HepG2 (cell line): ENCODE data around the gene KIAA0319L. TPM values are rescaled to one million over a fixed set of nuclear protein-coding genes. Genes with fewer than 3 reads are reported as not detected.

Experiments used
- EED ChIP-seq: sonication (generic); formaldehyde crosslinking; IDR thresholded peaks from 2 replicates; pipeline ENCODE4 v1.5.0; 2020; ENCODE audit warnings: mild to moderate bottlenecking, missing genetic modification reagents
- IRF9 ChIP-seq: sonication (generic); formaldehyde crosslinking; IDR thresholded peaks from 2 replicates; pipeline ENCODE4 v1.8.0; 2022; ENCODE audit warnings: missing genetic modification reagents, mild to moderate bottlenecking, borderline replicate concordance
- PITX1 ChIP-seq: sonication (generic); formaldehyde crosslinking; IDR thresholded peaks from 2 replicates; pipeline ENCODE4 v1.5.1; 2020; ENCODE audit warnings: mild to moderate bottlenecking, missing genetic modification reagents
- RBFOX2 ChIP-seq: fragments of 200-400 bp; formaldehyde crosslinking; IDR thresholded peaks from 2 replicates; pipeline ENCODE4 v1.6.1; 2017; ENCODE audit warnings: low read depth, mild to moderate bottlenecking, low read length
- SALL1 ChIP-seq: sonication (generic); formaldehyde crosslinking; IDR thresholded peaks from 2 replicates; pipeline ENCODE4 v1.8.0; 2022; ENCODE audit warnings: mild to moderate bottlenecking, missing genetic modification reagents
- TRAFD1 ChIP-seq: sonication (generic); formaldehyde crosslinking; IDR thresholded peaks from 2 replicates; pipeline ENCODE4 v1.5.1; 2020; ENCODE audit warnings: missing genetic modification reagents, mild to moderate bottlenecking, borderline replicate concordance
- ZBTB7B ChIP-seq: sonication (generic); formaldehyde crosslinking; IDR thresholded peaks from 2 replicates; pipeline ENCODE4 v1.4.0; 2020; ENCODE audit warnings: missing genetic modification reagents
- ZMYM3 ChIP-seq: sonication (generic); formaldehyde crosslinking; IDR thresholded peaks from 2 replicates; pipeline ENCODE4 v1.5.1; 2020; ENCODE audit warnings: mild to moderate bottlenecking, missing genetic modification reagents
- ZNF253 ChIP-seq: sonication (generic); formaldehyde crosslinking; IDR thresholded peaks from 2 replicates; pipeline ENCODE4 v1.8.0; 2022; ENCODE audit warnings: mild to moderate bottlenecking, missing genetic modification reagents, borderline replicate concordance
- ZNF326 ChIP-seq: sonication (generic); formaldehyde crosslinking; IDR thresholded peaks from 2 replicates; pipeline ENCODE4 v1.4.0; 2020; ENCODE audit warnings: missing genetic modification reagents, borderline replicate concordance
- polyA plus RNA-seq, 8 experiments: library from polyadenylated mRNA; depleted of rRNA in 3 of 8; stranded (reverse) in 7 of 8; unstranded in 1 of 8; fragments of >200 nt; fragmentation: Illumina TruSeq in 4 of 8; extraction: Trizol in 4 of 8; gene quantifications; 2 replicates each; pipeline versions ENCODE4 v1.2.1 to v1.2.3, GENCODE V29; 2011 to 2016; ENCODE audit warnings: low read depth in 4 of 8, missing spikeins in 1 of 8, mixed read lengths in 1 of 8; ENCODE audit not compliant: insufficient read depth in 1 of 8
- total RNA-seq, 5 experiments: library from RNA; depleted of rRNA; stranded (reverse); fragments of >200 nt; fragmentation: Illumina TruSeq; extraction: Trizol; gene quantifications; 2 replicates each; pipeline ENCODE4 v1.2.3, GENCODE V29; 2016; ENCODE audit warnings: low read depth in 1 of 5
- TF ChIP-seq, protein P1 (sequence below): sonication (generic); formaldehyde crosslinking; IDR thresholded peaks from 2 replicates; pipeline ENCODE4 v1.5.0; 2020; ENCODE audit warnings: missing genetic modification reagents, mild to moderate bottlenecking, borderline replicate concordance
- TF ChIP-seq, protein P2 (sequence below): sonication (generic); formaldehyde crosslinking; IDR thresholded peaks from 2 replicates; pipeline ENCODE4 v1.4.0; 2020; ENCODE audit warnings: missing genetic modification reagents, borderline replicate concordance
- TF ChIP-seq, protein P3 (sequence below): sonication (generic); formaldehyde crosslinking; IDR thresholded peaks from 2 replicates; pipeline ENCODE4 v1.5.0; 2020; ENCODE audit warnings: mild to moderate bottlenecking, low read depth, missing genetic modification reagents, borderline replicate concordance

The KIAA0319L gene
- total and polyA plus RNA-seq, 2 of the 13 experiments (the other 11 are each of a cell fraction or from before 2014, with no cell fraction given): 33.4 to 82.6 TPM

- TF ChIP-seq TRAFD1 (no peak), ZMYM3 (CRISPR knock-in tag) (no peak; the same call in 1 of the 2 replicates), SALL1 (peak; percentile 56; the same call in 1 of the 2 replicates), ZNF326 (no peak), ZNF253 (CRISPR knock-in tag) (no peak), PITX1 (CRISPR knock-in tag) (no peak), ZBTB7B (CRISPR knock-in tag) (no peak; the same call in 1 of the 2 replicates), IRF9 (CRISPR knock-in tag) (no peak), RBFOX2 (no peak), EED (no peak)
- TF ChIP-seq, protein P1, sequence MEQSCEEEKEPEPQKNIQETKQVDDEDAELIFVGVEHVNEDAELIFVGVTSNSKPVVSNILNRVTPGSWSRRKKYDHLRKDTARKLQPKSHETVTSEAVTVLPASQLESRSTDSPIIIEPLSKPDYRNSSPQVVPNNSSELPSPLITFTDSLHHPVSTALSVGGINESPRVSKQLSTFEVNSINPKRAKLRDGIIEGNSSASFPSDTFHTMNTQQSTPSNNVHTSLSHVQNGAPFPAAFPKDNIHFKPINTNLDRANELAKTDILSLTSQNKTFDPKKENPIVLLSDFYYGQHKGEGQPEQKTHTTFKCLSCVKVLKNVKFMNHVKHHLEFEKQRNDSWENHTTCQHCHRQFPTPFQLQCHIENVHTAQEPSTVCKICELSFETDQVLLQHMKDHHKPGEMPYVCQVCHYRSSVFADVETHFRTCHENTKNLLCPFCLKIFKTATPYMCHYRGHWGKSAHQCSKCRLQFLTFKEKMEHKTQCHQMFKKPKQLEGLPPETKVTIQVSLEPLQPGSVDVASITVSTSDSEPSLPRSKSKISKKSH: no peak
- TF ChIP-seq, protein P2, sequence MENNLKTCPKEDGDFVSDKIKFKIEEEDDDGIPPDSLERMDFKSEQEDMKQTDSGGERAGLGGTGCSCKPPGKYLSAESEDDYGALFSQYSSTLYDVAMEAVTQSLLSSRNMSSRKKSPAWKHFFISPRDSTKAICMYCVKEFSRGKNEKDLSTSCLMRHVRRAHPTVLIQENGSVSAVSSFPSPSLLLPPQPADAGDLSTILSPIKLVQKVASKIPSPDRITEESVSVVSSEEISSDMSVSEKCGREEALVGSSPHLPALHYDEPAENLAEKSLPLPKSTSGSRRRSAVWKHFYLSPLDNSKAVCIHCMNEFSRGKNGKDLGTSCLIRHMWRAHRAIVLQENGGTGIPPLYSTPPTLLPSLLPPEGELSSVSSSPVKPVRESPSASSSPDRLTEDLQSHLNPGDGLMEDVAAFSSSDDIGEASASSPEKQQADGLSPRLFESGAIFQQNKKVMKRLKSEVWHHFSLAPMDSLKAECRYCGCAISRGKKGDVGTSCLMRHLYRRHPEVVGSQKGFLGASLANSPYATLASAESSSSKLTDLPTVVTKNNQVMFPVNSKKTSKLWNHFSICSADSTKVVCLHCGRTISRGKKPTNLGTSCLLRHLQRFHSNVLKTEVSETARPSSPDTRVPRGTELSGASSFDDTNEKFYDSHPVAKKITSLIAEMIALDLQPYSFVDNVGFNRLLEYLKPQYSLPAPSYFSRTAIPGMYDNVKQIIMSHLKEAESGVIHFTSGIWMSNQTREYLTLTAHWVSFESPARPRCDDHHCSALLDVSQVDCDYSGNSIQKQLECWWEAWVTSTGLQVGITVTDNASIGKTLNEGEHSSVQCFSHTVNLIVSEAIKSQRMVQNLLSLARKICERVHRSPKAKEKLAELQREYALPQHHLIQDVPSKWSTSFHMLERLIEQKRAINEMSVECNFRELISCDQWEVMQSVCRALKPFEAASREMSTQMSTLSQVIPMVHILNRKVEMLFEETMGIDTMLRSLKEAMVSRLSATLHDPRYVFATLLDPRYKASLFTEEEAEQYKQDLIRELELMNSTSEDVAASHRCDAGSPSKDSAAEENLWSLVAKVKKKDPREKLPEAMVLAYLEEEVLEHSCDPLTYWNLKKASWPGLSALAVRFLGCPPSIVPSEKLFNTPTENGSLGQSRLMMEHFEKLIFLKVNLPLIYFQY (CRISPR knock-in tag): no peak
- TF ChIP-seq, protein P3, sequence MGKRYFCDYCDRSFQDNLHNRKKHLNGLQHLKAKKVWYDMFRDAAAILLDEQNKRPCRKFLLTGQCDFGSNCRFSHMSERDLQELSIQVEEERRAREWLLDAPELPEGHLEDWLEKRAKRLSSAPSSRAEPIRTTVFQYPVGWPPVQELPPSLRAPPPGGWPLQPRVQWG (CRISPR knock-in tag): no peak
These were observed 1.4 kb downstream of the KIAA0319L start (continued) for GRCh38 chr1:35555601-35556477.
